Measurements from ENCODE around the gene KCNIP4.

- no peak for TF ChIP-seq NFE2L1 (tag; IDR thresholded peaks at IDR 0.05; ENCODE audit: borderline replicate concordance, low read depth)
- TF ChIP-seq ZNF282 (CRISPR knock-in tag; IDR thresholded peaks at IDR 0.05), result no peak
- TF ChIP-seq ETV6 (IDR thresholded peaks at IDR 0.05; ENCODE audit: borderline replicate concordance in 1 of 2, low read depth in 2 of 2, low read length in 1 of 2), result no peak
- no peak for TF ChIP-seq ETV6 (CRISPR knock-in tag; IDR thresholded peaks at IDR 0.05; ENCODE audit: borderline replicate concordance)
- no peak for TF ChIP-seq ELK1 (CRISPR knock-in tag; IDR thresholded peaks at IDR 0.05)
Observed at GRCh38 chr4:21195682-21196081, 752.9 kb downstream of the KCNIP4 start.
